ENCODE results near the gene PPP2CA.

The PPP2CA gene

DNA sequence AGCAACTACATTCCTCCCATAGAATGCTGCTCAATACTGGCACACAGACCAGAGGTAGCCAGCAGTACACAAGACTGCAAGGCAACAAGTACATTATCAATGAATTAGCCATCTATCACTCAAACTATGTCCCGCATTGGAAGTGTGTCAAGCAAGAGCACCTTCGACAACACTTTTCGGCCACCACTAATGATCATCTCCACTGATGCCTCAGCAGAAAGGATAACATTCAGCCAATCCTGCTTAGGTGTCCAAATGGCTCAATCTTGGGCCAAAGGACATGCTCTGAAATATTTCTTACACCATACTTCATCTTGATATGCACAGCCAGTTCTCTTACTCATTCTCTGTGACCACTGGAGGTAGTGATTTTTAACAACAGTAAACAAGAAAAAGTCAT is 74.2 kb downstream of the PPP2CA start:
- H3K9ac ChIP-seq (ENCODE audit: low read depth, low read length), result no peak overlapping the region
- H3K27me3 ChIP-seq (ENCODE audit: control insufficient read depth, insufficient read depth, low read length), result no peaks in the 10 kb centered on the region
- peaks cover 6% of the 10 kb centered on the region for H3K36me3 ChIP-seq (ENCODE audit: control insufficient read depth, insufficient read depth, low read length)
- H3K4me1 ChIP-seq (ENCODE audit: control insufficient read depth, insufficient read depth, low read length), result no peaks in the 10 kb centered on the region
- no peak overlapping the region for H3K4me3 ChIP-seq (ENCODE audit: low read depth, low read length)
- no peaks in the 10 kb centered on the region for H3K9me3 ChIP-seq (ENCODE audit: control insufficient read depth, insufficient read depth, low read length)

DNA sequence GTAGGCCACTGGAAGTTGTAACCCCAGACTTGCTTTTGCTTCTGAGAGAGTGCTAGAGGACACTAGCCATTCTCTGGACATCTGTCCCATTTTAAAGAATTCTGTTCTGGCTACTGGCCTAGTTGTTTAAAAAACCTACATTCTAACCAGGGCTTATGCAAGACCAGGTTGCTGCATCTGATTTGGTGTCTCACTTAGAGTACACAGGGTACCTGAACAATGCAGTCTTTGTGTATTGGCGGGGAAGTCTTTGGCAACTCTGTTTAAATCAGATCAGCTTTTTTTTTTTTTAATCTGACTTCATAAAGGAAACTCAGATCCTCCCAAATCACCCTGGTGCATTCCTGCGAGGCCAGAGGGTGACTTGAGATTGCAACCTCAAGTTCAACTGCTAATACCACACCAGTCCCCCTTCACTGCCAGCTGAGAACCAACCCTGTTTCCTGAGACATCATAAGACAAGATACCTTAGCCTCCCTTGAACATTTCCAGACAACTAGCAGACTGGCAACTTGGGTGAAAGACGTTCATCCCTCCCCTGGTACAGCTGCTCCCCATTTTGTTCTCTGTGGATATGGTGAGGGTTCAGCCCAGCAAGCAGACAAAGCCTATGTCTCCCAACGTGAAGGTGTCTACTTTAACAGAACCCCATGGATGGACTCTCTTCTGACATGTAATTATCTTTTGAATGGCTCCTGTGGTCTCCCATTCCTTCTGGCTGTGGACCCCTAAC is 76.1 kb downstream of the PPP2CA start:
- no peaks in the 10 kb centered on the region for H3K4me1 ChIP-seq (ENCODE audit: control insufficient read depth, insufficient read depth, low read length)
- H3K9ac ChIP-seq (ENCODE audit: low read depth, low read length), result no peak overlapping the region
- H3K36me3 ChIP-seq (ENCODE audit: control insufficient read depth, insufficient read depth, low read length), result peaks cover 12% of the 10 kb centered on the region
- H3K27me3 ChIP-seq (ENCODE audit: control insufficient read depth, insufficient read depth, low read length), result no peaks in the 10 kb centered on the region
- H3K9me3 ChIP-seq (ENCODE audit: control insufficient read depth, insufficient read depth, low read length), result no peaks in the 10 kb centered on the region
- H3K4me3 ChIP-seq (ENCODE audit: low read depth, low read length), result no peak overlapping the region

DNA sequence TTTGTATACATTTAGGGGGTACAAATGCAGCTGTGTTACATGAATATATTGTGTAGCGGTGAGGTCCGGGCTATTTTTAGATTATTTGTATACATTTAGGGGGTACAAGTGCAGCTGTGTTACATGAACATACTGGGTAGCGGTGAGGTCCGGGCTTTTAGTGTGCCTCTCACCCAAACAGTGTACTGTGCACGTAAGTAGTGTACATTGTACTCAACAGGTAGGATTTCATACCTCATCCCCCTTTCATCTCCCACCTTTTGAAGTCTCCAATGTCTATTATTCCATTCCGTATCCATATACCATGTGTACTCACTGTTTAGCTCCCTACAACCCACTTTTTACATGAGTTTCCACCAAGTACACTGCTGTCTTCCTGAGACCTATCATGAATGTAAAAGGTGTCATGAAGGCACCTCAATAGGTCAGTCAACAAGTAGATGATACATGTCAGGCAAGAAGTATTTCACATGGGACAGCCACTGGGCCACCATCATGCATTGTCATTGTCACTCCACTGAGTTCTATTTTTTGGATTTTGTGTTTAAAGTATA is 76.8 kb downstream of the PPP2CA start:
- no peaks in the 10 kb centered on the region for H3K27me3 ChIP-seq (ENCODE audit: control insufficient read depth, insufficient read depth, low read length)
- H3K36me3 ChIP-seq (ENCODE audit: control insufficient read depth, insufficient read depth, low read length), result peaks cover 14% of the 10 kb centered on the region
- no peaks in the 10 kb centered on the region for H3K4me1 ChIP-seq (ENCODE audit: control insufficient read depth, insufficient read depth, low read length)
- no peaks in the 10 kb centered on the region for H3K9me3 ChIP-seq (ENCODE audit: control insufficient read depth, insufficient read depth, low read length)
- no peak overlapping the region for H3K4me3 ChIP-seq (ENCODE audit: low read depth, low read length)
- H3K9ac ChIP-seq (ENCODE audit: low read depth, low read length), result no peak overlapping the region

DNA sequence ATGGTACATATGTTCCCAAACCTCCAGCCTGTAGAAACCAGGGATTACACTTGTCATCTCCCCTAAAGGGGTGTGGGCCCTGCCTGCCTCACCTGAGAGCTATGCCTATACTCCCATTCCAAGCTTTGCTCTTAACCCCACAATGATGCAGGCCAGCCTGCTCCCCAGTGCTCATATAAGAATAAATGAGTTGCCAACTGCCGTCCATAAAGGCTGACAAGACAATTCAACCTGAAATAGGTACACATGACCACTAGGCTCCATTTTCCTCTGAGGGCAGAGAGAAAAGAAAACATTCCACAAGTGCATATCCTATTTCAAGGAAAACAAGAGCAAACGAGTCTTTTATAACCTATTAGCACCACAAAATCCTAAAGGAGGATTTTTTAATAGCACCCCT is 77.6 kb downstream of the PPP2CA start:
- Histone ChIP-seq H3K27me3 (ENCODE audit: control insufficient read depth, insufficient read depth, low read length) (no peaks in the 10 kb centered on the region), H3K9me3 (ENCODE audit: control insufficient read depth, insufficient read depth, low read length) (no peaks in the 10 kb centered on the region), H3K9ac (ENCODE audit: low read depth, low read length) (no peak overlapping the region), H3K4me1 (ENCODE audit: control insufficient read depth, insufficient read depth, low read length) (no peaks in the 10 kb centered on the region), H3K36me3 (ENCODE audit: control insufficient read depth, insufficient read depth, low read length) (peaks cover 17% of the 10 kb centered on the region), H3K4me3 (ENCODE audit: low read depth, low read length) (no peak overlapping the region)

DNA sequence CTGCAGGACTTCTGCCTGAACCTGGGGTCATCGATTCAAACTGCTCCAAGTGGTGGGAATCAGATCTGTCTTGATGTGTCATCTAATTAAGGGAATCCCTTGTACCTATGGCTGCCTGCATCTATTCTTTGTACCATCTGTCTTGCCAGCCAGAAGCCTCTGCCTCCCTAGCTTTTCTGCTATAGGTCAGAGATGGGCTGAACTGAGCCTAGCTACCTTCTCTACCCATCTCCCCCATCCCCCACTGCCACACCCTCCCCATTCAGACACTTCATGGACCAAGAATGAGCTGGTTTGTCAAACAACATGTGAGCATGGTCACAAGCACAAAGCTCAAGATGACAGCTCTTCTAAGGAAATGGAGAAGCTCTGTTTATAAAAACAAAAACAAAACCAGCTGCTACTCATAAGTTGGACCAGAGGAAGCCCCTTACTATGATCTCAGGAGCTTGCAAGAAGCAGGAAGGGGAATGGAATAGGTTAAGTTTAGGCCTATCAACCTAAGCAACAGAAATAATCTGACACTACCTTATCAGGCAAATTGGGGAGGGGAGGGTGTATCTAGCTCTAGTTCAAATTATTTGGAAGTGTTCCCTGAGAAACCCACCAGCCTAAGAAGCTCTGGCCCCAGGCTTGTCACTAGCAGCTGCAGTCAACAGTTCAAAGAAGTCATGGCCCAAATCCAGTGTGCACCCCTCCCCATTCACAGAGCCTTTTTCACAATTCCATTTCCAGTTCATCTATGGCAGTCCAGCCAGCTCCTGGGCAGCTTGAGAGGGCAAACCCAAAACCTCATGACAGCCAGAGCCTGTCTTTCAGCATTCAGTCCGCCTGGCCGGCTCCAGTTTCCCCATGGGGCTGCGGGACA is 79.0 kb downstream of the PPP2CA start:
- H3K9ac ChIP-seq (ENCODE audit: low read depth, low read length), result no peak overlapping the region
- H3K4me1 ChIP-seq (ENCODE audit: control insufficient read depth, insufficient read depth, low read length), result no peaks in the 10 kb centered on the region
- H3K36me3 ChIP-seq (ENCODE audit: control insufficient read depth, insufficient read depth, low read length), result peaks cover 25% of the 10 kb centered on the region
- H3K4me3 ChIP-seq (ENCODE audit: low read depth, low read length), result no peak overlapping the region
- H3K27me3 ChIP-seq (ENCODE audit: control insufficient read depth, insufficient read depth, low read length), result no peaks in the 10 kb centered on the region
- no peaks in the 10 kb centered on the region for H3K9me3 ChIP-seq (ENCODE audit: control insufficient read depth, insufficient read depth, low read length)

DNA sequence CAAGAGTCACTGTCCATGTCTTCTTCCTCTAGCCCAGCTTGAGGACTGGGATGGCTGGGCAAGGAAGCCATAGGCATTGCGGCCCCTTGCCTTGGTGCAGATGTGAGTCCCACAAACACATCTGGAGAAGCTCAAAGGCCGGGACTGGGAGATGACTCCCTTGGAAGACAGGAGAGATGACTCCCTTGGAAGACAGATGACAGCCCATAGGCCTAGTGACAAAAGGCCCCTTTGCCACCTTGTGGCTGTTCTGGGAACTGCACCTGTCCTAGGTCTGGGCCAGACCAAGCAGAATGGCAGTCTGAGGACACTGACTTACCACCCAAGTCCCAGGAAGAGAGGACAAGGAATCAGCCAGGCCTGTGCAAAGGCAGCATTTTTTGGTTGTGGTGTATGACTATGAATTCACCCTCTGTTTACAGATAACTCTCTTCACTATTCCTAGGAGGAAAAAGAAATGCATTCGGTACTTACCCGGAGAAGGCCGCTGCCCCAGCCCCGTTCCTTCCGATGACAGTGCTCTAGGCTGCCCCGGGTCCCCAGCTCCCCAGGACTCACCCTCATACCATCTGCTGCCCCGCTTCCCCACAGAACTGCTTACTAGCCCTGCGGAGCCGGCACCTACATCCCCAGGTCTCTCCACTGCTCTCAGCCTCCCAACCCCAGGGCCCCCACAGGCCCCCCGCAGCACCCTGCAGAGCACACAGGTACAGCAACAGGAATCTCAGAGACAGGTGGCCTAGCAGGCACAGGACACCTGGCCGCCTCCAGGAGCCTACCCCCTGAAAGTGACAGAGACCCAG is 79.9 kb downstream of the PPP2CA start:
- peaks cover 25% of the 10 kb centered on the region for H3K36me3 ChIP-seq (ENCODE audit: control insufficient read depth, insufficient read depth, low read length)
- H3K4me3 ChIP-seq (ENCODE audit: low read depth, low read length), result no peak overlapping the region
- no peaks in the 10 kb centered on the region for H3K27me3 ChIP-seq (ENCODE audit: control insufficient read depth, insufficient read depth, low read length)
- H3K4me1 ChIP-seq (ENCODE audit: control insufficient read depth, insufficient read depth, low read length), result no peaks in the 10 kb centered on the region
- no peaks in the 10 kb centered on the region for H3K9me3 ChIP-seq (ENCODE audit: control insufficient read depth, insufficient read depth, low read length)
- H3K9ac ChIP-seq (ENCODE audit: low read depth, low read length), result no peak overlapping the region

DNA sequence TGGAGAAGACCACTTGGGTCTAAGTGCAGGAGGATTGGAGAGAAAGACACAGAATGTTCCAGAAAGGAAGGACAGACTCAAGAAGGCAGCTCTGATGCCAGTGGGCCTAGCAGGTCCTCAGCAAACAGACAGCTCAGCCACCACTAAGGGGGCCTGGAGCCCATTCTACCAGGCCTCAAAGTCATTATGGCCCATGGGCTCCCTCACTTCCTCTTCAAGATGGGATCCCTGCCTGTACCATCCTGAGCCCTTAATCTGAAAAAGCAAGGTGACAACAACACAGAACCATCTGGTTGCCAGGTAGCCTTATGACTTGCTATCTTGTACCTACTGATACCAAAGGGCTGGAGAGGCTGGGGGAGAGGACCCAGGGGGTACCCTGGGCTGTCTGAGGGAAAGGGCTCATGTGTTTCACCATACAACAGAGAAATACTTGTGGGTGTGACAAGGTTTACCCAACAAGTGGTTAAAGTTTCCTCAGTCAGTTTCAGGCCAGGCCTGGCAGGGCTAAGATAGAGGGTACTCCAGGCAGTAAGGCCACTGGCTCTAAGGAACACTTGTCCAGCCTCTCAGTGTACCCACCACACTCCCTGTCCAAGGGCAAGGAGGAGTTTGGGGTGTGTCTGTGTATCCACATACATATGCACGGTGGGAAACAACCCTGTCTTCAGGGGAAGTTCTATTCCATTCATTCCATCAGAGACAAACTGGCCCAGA is 80.7 kb downstream of the PPP2CA start:
- no peaks in the 10 kb centered on the region for H3K27me3 ChIP-seq (ENCODE audit: control insufficient read depth, insufficient read depth, low read length)
- no peak overlapping the region for H3K9ac ChIP-seq (ENCODE audit: low read depth, low read length)
- no peaks in the 10 kb centered on the region for H3K9me3 ChIP-seq (ENCODE audit: control insufficient read depth, insufficient read depth, low read length)
- H3K4me3 ChIP-seq (ENCODE audit: low read depth, low read length), result no peak overlapping the region
- no peaks in the 10 kb centered on the region for H3K4me1 ChIP-seq (ENCODE audit: control insufficient read depth, insufficient read depth, low read length)
- peaks cover 29% of the 10 kb centered on the region for H3K36me3 ChIP-seq (ENCODE audit: control insufficient read depth, insufficient read depth, low read length)
